Thoracic aorta (tissue), 2 donors: Measurements from ENCODE around the gene FRMD8. TPM values are rescaled to one million over a fixed set of nuclear protein-coding genes. Genes with fewer than 3 reads are reported as not detected.
A peak's percentile ranks its signal among the peaks of the same experiment; 100 is the strongest.

ENCODE experiments used
- ATAC-seq: fragments of 150-250 bp; one replicate; pipeline ENCODE4 v1.8.0; 2017; ENCODE audit warnings: low read depth; ENCODE audit not compliant: insufficient number of reproducible peaks, low FRiP score
- DNase-seq: peaks from one replicate; pipeline ENCODE4 v3.0.0-alpha.2; 2020; ENCODE audit warnings: low spot score
- H3K27ac ChIP-seq, 2 donors: fragments of 200-600 bp; sonication (generic); 1 replicate in 1 of 2; 2 replicates in 1 of 2; pipeline ENCODE4 v1.5.1; 2016; ENCODE audit warnings: mild to moderate bottlenecking in 2 of 2, moderate library complexity in 2 of 2
- H3K27me3 ChIP-seq: fragments of 200-600 bp; sonication (generic); replicated peaks from 2 replicates; pipeline ENCODE4 v1.6.0; 2016; ENCODE audit warnings: mild to moderate bottlenecking; ENCODE audit not compliant: insufficient read depth
- H3K36me3 ChIP-seq: fragments of 200-600 bp; sonication (generic); one replicate; pipeline ENCODE4 v1.5.1; 2016
- H3K4me1 ChIP-seq, 2 donors: fragments of 200-600 bp; sonication (generic); 1 replicate in 1 of 2; 2 replicates in 1 of 2; pipeline versions ENCODE4 v1.5.1 to v1.6.0; 2016; ENCODE audit warnings: low read depth in 2 of 2, mild to moderate bottlenecking in 1 of 2; ENCODE audit not compliant: control insufficient read depth in 1 of 2
- H3K4me3 ChIP-seq: fragments of 200-600 bp; sonication (generic); 2 replicates; pipeline ENCODE4 v1.5.1; 2016; ENCODE audit warnings: mild to moderate bottlenecking
- H3K9me3 ChIP-seq: fragments of 200-600 bp; sonication (generic); 2 replicates; pipeline ENCODE4 v1.5.1; 2016
- total RNA-seq, 2 donors: library from RNA; depleted of rRNA; stranded (reverse); fragments of >200 nt; gene quantifications; one replicate each; pipeline versions ENCODE4 v1.1.0 to v1.2.3, GENCODE V29; 2016
- TF ChIP-seq, protein P1 (sequence below): fragments of 200-600 bp; sonication (generic); IDR thresholded peaks from one replicate; pipeline ENCODE4 v1.5.1; 2019; ENCODE audit warnings: antibody characterized with exemption

Gene FRMD8
- total RNA-seq, 2 donors from 2014 or later: 45.2 to 45.9 TPM

DNA sequence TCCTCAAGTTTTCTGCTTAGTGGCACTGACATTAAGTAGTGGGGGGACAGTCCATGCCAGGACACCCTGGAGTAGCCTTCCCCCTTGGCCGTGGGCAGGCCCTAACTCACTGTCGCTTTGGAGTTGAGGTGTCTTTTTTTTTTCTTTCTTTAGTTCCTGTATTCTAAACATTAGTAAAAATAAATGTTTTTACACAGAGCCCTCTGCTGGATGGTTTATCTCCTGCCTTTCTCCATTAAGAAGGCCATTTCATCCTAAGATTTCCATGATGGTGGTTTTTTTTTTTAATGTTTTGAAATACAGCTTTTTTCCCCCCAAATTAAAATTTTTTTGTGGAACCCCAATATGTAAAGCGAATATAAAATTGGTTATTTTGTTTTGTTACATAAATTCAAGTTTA is 33.7 kb upstream of the FRMD8 start:
- H3K36me3 ChIP-seq: peaks cover 48% of the 10 kb centered on the region
- no peak overlapping the region for H3K27ac ChIP-seq
- no peak overlapping the region for H3K4me3 ChIP-seq
- DNase-seq: no peak
- TF ChIP-seq, protein P1, sequence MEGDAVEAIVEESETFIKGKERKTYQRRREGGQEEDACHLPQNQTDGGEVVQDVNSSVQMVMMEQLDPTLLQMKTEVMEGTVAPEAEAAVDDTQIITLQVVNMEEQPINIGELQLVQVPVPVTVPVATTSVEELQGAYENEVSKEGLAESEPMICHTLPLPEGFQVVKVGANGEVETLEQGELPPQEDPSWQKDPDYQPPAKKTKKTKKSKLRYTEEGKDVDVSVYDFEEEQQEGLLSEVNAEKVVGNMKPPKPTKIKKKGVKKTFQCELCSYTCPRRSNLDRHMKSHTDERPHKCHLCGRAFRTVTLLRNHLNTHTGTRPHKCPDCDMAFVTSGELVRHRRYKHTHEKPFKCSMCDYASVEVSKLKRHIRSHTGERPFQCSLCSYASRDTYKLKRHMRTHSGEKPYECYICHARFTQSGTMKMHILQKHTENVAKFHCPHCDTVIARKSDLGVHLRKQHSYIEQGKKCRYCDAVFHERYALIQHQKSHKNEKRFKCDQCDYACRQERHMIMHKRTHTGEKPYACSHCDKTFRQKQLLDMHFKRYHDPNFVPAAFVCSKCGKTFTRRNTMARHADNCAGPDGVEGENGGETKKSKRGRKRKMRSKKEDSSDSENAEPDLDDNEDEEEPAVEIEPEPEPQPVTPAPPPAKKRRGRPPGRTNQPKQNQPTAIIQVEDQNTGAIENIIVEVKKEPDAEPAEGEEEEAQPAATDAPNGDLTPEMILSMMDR: no peak
- H3K27me3 ChIP-seq: no peaks in the 10 kb centered on the region
- peaks cover 18 to 24% of the 10 kb centered on the region in 2 donors for H3K4me1 ChIP-seq
- no peaks in the 10 kb centered on the region for H3K9me3 ChIP-seq
- ATAC-seq: no peak

DNA sequence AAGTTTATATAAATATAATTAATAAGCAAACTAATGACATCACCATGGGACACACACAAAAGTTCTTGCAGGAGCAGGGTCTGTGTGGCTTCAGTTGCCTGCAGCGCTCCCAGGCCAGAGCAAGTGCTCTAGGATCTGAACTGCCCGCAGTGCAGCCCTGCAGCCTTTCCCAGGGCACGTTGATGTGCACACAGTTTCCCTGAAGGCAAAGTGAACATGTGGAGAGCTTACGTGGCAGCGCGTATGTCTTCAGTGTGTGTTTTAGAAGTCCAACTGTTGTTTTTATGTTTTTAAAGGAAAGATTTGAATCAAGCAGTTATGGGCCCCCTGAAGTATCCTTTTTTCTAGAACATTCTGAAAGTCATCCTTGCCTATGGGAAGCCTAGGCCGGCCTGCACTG is 33.1 kb upstream of the FRMD8 start:
- TF ChIP-seq, protein P1: no peak
- peaks cover 42% of the 10 kb centered on the region for H3K36me3 ChIP-seq
- H3K27me3 ChIP-seq: no peaks in the 10 kb centered on the region
- H3K4me3 ChIP-seq: no peak overlapping the region
- DNase-seq (no peak), ATAC-seq (no peak)
- peak overlapping the region in 1 of 2 donors; percentile 16 for H3K27ac ChIP-seq
- peaks cover 18 to 24% of the 10 kb centered on the region in 2 donors for H3K4me1 ChIP-seq
- H3K9me3 ChIP-seq: no peaks in the 10 kb centered on the region

DNA sequence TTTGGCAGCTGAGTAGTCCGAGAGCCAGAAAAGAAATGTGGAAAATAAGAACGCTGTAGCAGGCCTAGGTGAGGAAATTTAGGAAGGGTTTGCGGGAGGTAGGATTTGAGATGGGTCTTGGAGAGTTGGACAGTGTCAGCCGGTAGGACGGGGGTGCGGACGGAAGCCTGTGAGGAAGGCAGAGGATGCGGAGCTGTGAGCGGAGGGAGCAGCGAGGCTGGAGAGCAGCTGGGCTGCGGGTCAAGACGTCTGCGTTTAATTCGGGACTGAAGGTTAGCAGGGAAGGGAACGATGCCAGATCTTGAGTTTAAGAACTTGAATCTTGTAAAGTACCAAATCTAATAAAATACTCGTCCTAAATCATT is 32.6 kb upstream of the FRMD8 start:
- TF ChIP-seq, protein P1: no peak
- Histone ChIP-seq H3K27ac (peak overlapping the region in 1 of 2 donors; percentile 16), H3K27me3 (no peaks in the 10 kb centered on the region), H3K9me3 (no peaks in the 10 kb centered on the region), H3K4me3 (peak overlapping the region; percentile 72), H3K4me1 (peaks cover 18 to 24% of the 10 kb centered on the region in 2 donors), H3K36me3 (peaks cover 37% of the 10 kb centered on the region)
- DNase-seq: no peak
- ATAC-seq: peak; percentile 7

DNA sequence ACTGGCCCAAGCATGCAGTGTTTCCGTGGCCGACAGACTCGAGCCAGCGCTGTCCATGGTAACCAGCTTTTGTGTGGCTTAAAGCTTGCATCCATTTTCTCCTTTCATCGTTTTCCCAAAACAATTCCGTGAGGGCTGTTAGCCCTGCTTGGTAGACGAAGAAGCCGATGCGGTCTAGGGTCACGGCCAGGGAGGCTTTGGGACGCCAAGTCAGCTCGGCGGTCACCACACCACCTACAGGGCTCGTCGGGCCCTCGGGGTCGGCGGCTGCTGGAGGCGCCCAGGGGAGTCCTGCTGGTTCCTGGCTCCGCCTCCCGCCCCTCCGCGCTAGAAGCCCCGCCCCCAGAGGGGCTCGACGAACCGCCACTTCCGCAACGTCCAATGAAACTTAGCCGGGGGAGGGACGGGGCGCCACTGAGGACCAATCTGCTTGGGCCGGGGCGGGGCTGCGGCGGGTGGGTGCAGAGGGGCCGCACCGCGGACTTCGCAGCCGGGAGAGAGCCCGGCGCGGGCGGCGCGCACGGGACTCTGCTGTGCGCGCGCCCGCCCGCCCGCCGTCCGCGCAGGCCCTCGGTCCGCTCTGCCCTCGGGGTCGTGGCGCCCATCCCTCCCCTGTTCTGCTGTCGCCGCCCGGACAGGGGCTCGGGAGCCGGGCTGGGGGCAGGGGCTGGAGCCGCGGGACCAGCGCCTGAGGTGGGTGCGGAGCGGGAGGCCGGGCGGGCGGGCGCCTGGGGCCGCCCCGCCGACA is 32.0 kb upstream of the FRMD8 start, which contains the start of gene TIGD3:
Gene TIGD3 (plus strand): TSS at position 487 of the 748 bp plus-strand sequence. CDS start 1,058 bp downstream, outside the sequence.
- Histone ChIP-seq H3K27ac (peak within 1 kb of the TSS in 1 of 2 donors; percentile 16), H3K4me1 (peaks cover 18 to 24% of the 10 kb centered on the region in 2 donors), H3K36me3 (peaks cover 31% of the 10 kb centered on the region), H3K4me3 (peak within 1 kb of the TSS; percentile 72), H3K27me3 (no peaks in the 10 kb centered on the region), H3K9me3 (no peaks in the 10 kb centered on the region)
- TF ChIP-seq, protein P1: no peak
- DNase-seq (peak; percentile 88), ATAC-seq (peak; percentile 87)

DNA sequence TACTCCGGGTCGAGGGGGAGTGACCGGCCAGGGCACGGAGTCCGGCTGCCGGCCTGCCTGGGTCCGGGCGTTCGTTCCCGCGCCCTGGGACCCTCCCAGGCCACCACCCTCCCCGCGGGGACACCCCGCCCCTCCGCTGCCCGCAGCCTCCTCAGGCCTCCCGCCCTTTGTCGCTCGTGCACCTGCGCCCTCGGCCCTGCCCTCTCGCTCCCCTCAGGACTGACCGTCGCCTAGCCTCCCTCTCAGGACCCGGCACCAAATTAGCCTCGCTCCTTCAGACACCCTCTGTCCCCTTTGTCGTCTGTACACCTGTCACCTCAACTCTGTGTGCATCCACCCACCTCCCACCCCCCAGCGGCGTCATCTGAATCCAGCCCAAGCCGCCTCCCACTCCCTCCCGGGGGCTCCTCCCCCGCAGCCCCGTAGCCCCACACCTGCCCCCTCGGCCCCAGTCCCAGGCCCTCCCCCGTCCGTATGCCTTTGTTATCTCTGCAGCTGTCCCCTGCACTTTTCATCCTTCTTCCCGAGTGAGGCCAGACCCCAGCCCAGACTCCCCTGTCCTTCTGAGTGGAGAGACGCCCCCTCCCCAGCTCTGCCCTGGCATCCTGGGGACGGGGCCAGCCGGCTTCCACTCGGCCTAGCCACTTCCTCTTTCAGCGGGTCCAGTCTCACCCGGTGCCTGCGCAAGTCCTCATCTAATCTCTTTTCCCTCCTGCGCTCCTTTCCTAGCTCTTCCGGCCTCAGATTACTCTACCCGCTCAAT is 31.2 kb upstream of the FRMD8 start:
- Histone ChIP-seq H3K4me3 (peak overlapping the region; percentile 72), H3K9me3 (no peaks in the 10 kb centered on the region), H3K36me3 (peaks cover 25% of the 10 kb centered on the region), H3K4me1 (peaks cover 18 to 24% of the 10 kb centered on the region in 2 donors), H3K27me3 (no peaks in the 10 kb centered on the region), H3K27ac (no peak overlapping the region)
- TF ChIP-seq, protein P1: no peak
- DNase-seq (no peak), ATAC-seq (no peak)
